ENCODE measurements around the gene FAM111A. TPM values are rescaled to one million over a fixed set of nuclear protein-coding genes. Genes with fewer than 3 reads are reported as not detected.

Gene FAM111A
- total RNA-seq, 1 experiment from 2014 or later: 54.8 TPM

DNA sequence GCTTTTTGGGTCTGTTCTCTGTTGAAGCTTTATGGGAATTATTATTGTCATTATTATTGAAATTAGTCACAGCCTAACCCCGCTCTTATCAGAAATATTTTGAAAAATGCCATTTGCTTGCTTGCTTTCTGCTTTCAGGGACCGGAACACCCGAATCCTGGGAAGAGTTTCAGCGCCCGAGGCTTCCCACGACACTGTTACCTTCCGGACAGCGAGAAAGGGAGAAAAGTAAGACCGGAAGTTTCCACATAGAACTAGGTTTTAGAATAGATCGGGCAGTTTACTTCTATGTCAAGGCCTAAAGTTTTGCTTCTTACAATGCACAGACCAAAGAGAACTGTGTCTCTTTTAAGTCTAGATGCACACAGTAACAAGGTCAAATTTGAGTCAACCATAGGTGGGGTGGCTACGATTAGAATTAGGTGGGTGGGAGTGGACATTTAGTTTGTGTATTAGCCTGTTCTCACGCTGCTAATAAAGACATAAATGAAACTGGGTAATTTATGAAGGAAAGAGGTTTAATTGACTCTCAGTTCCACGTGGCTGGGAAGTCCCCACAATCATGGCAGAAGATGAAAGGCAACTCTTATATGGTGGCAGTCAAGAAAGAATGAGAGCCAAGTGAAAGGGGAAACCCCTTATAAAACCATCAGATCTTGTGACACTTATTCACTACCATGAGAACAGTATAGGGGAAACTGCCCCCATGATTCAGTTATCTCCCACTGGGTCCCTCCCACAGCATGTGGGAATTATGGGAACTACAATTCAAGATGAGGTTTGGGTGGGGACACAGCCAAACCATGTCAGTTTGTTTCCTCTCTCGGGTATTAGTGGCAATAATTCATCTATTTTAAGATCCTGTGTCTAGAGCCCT, 57.1 kb downstream of the FAM111A start:
- POLR2A ChIA-PET (ENCODE audit: low non-redundant PET): no interaction called here
- Histone ChIP-seq H3K27me3 (replicated peaks; ENCODE audit: insufficient read depth, low read depth, low read length, poor library complexity) (no peaks in the 10 kb centered on the region), H3K27ac (ENCODE audit: low read depth, low read length, poor library complexity, severe bottlenecking) (no peak overlapping the region), H3K9me3 (ENCODE audit: low read depth, low read length, poor library complexity, severe bottlenecking) (no peaks in the 10 kb centered on the region), H3K4me3 (ENCODE audit: low read depth, low read length, poor library complexity, severe bottlenecking) (no peak overlapping the region), H3K4me1 (ENCODE audit: insufficient read depth, low read length, poor library complexity, severe bottlenecking) (peaks cover 38% of the 10 kb centered on the region), H3K36me3 (ENCODE audit: insufficient read depth, low read length, poor library complexity, severe bottlenecking) (no peaks in the 10 kb centered on the region)
- intact Hi-C loops (cut with micrococcal nuclease; ENCODE audit: unreplicated experiment): loop anchor here (10.0 kb wide), 1 partner anchor 355 kb away; no protein-coding TSS in a partner anchor
- CTCF ChIA-PET: interaction anchor here (0.9 to 1.1 kb wide), 2 partner anchors 14 to 28 kb away, joined by 4 to 10 read pairs; partner anchors contain the start of gene DTX4
- no peak for DNase-seq (ENCODE audit: low spot score)
- no TSS peak for BruUV-seq (replicated peaks)
- TF ChIP-seq, protein P1, sequence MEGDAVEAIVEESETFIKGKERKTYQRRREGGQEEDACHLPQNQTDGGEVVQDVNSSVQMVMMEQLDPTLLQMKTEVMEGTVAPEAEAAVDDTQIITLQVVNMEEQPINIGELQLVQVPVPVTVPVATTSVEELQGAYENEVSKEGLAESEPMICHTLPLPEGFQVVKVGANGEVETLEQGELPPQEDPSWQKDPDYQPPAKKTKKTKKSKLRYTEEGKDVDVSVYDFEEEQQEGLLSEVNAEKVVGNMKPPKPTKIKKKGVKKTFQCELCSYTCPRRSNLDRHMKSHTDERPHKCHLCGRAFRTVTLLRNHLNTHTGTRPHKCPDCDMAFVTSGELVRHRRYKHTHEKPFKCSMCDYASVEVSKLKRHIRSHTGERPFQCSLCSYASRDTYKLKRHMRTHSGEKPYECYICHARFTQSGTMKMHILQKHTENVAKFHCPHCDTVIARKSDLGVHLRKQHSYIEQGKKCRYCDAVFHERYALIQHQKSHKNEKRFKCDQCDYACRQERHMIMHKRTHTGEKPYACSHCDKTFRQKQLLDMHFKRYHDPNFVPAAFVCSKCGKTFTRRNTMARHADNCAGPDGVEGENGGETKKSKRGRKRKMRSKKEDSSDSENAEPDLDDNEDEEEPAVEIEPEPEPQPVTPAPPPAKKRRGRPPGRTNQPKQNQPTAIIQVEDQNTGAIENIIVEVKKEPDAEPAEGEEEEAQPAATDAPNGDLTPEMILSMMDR (conservative IDR thresholded peaks at IDR 0.05; ENCODE audit: low read depth, low read length): no peak
- no peak for TF ChIP-seq EZH2 (IDR thresholded peaks at IDR 0.05; ENCODE audit: borderline replicate concordance, low read depth, low read length, poor library complexity, severe bottlenecking)

DNA sequence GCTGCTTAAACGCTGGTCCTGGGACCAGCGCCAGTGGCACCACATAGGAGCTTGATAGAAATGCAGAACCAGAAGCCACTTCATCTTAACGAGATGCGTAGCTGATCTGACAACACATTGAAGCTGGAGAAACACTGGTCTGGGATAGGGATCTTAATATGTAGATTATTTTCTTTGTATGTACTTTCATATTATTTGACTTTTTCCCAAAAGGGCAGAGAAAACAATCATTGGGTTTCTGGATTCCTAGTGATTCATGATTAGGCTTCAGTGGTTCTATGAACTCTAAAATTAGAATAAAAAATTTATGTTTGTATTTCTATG, 57.7 kb downstream of the FAM111A start:
- no peaks in the 10 kb centered on the region for H3K36me3 ChIP-seq (ENCODE audit: insufficient read depth, low read length, poor library complexity, severe bottlenecking)

DNA sequence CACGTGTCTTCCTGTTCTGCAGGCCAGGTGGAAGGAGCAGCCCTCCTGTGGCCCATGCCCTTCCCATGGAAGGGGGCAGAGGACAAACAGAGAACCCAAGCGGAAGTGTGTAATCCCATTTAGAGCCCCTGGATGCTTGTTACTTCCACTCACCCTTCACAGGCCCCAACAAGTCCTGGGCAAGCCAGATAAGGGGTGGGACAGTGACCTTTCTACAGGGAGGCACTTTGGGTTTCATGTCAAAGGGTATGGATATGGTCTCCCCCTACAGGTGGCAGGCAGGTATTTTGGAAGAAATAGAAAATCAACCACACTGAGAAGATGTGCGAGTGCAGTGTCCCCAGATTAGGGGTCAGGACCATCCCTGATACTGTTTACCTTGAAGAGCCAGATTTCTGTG, 58.7 kb downstream of the FAM111A start:
- CTCF ChIA-PET: no interaction called here
- no peak for TF ChIP-seq EZH2 (IDR thresholded peaks at IDR 0.05; ENCODE audit: borderline replicate concordance, low read depth, low read length, poor library complexity, severe bottlenecking)
- TF ChIP-seq, protein P1 (conservative IDR thresholded peaks at IDR 0.05; ENCODE audit: low read depth, low read length): 0 out of 2 replicates have a peak, but pooled peaks have one; percentile 28
- Histone ChIP-seq H3K4me1 (ENCODE audit: insufficient read depth, low read length, poor library complexity, severe bottlenecking) (peaks cover 38% of the 10 kb centered on the region), H3K27me3 (replicated peaks; ENCODE audit: insufficient read depth, low read depth, low read length, poor library complexity) (no peaks in the 10 kb centered on the region), H3K27ac (ENCODE audit: low read depth, low read length, poor library complexity, severe bottlenecking) (no peak overlapping the region), H3K4me3 (ENCODE audit: low read depth, low read length, poor library complexity, severe bottlenecking) (no peak overlapping the region), H3K36me3 (ENCODE audit: insufficient read depth, low read length, poor library complexity, severe bottlenecking) (no peaks in the 10 kb centered on the region), H3K9me3 (ENCODE audit: low read depth, low read length, poor library complexity, severe bottlenecking) (no peaks in the 10 kb centered on the region)
- intact Hi-C loops (cut with micrococcal nuclease; ENCODE audit: unreplicated experiment): no loop called here
- POLR2A ChIA-PET (ENCODE audit: low non-redundant PET): no interaction called here
- no TSS peak for BruUV-seq (replicated peaks)
- DNase-seq (ENCODE audit: low spot score): no peak

More for the DNA sequence above, 57.7 kb downstream of the FAM111A start:
- Histone ChIP-seq H3K4me1 (ENCODE audit: insufficient read depth, low read length, poor library complexity, severe bottlenecking) (peaks cover 38% of the 10 kb centered on the region), H3K4me3 (ENCODE audit: low read depth, low read length, poor library complexity, severe bottlenecking) (no peak overlapping the region), H3K27me3 (replicated peaks; ENCODE audit: insufficient read depth, low read depth, low read length, poor library complexity) (no peaks in the 10 kb centered on the region), H3K27ac (ENCODE audit: low read depth, low read length, poor library complexity, severe bottlenecking) (no peak overlapping the region), H3K9me3 (ENCODE audit: low read depth, low read length, poor library complexity, severe bottlenecking) (no peaks in the 10 kb centered on the region)
- intact Hi-C loops (cut with micrococcal nuclease; ENCODE audit: unreplicated experiment): no loop called here
- no TSS peak for BruUV-seq (replicated peaks)
- CTCF ChIA-PET: interaction anchor here (0.9 to 1.1 kb wide), 2 partner anchors 14 to 29 kb away, joined by 4 to 10 read pairs; partner anchors contain the start of gene DTX4
- no peak for TF ChIP-seq EZH2 (IDR thresholded peaks at IDR 0.05; ENCODE audit: borderline replicate concordance, low read depth, low read length, poor library complexity, severe bottlenecking)
- TF ChIP-seq, protein P1 (conservative IDR thresholded peaks at IDR 0.05; ENCODE audit: low read depth, low read length): no peak
- peak; percentile 88 for DNase-seq (ENCODE audit: low spot score)
- POLR2A ChIA-PET (ENCODE audit: low non-redundant PET): no interaction called here

Other genes with a start within 250 kb of the FAM111A start
- 0.17 TPM in 1 of 2 replicates, not detected in the other for gene GLYATL1, start 203.4 kb upstream of the FAM111A start, total RNA-seq (2021)
- not detected in 2 replicates for gene GLYATL1B, start 56.5 kb upstream of the FAM111A start, total RNA-seq (2021)
- gene FAM111B, start 35.6 kb upstream of the FAM111A start, total RNA-seq (2021): 41.5 and 50.1 TPM in 2 replicates
- 1.9 and 2.0 TPM in 2 replicates for gene DTX4, start 29.3 kb downstream of the FAM111A start, total RNA-seq (2021)
- gene MPEG1, start 70.1 kb downstream of the FAM111A start, total RNA-seq (2021): not detected in 2 replicates
- gene OR5AN1, start 216.0 kb downstream of the FAM111A start, total RNA-seq (2021): not detected in 2 replicates

All from A673 (cell line).